ENCODE data around the gene BCKDHA.
A peak's percentile ranks its signal among the peaks of the same experiment; 100 is the strongest.

The BCKDHA gene

DNA sequence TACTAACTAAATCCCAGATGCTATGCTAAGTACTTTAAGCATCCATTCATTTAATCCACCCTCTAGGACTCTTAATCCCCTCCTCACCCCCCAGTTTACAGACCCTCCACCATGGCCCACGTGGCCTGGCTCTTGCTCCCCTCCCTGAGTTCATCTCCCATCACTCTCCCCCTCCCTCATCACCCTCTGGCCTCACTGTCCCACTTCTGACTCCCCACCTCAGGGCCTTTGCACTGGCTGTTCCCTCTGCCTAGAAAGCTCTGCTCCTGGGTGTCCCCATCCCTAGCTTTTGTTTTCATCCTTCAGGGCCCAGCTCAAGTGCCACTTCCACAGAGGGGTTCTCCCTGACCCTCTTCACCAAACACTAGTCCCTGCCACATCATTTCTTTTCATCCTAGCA, 37.9 kb upstream of the BCKDHA start:
- no peak overlapping the region for H3K4me3 ChIP-seq
- TF ChIP-seq, protein P1, sequence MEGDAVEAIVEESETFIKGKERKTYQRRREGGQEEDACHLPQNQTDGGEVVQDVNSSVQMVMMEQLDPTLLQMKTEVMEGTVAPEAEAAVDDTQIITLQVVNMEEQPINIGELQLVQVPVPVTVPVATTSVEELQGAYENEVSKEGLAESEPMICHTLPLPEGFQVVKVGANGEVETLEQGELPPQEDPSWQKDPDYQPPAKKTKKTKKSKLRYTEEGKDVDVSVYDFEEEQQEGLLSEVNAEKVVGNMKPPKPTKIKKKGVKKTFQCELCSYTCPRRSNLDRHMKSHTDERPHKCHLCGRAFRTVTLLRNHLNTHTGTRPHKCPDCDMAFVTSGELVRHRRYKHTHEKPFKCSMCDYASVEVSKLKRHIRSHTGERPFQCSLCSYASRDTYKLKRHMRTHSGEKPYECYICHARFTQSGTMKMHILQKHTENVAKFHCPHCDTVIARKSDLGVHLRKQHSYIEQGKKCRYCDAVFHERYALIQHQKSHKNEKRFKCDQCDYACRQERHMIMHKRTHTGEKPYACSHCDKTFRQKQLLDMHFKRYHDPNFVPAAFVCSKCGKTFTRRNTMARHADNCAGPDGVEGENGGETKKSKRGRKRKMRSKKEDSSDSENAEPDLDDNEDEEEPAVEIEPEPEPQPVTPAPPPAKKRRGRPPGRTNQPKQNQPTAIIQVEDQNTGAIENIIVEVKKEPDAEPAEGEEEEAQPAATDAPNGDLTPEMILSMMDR (IDR thresholded peaks at IDR 0.05) = no peak

DNA sequence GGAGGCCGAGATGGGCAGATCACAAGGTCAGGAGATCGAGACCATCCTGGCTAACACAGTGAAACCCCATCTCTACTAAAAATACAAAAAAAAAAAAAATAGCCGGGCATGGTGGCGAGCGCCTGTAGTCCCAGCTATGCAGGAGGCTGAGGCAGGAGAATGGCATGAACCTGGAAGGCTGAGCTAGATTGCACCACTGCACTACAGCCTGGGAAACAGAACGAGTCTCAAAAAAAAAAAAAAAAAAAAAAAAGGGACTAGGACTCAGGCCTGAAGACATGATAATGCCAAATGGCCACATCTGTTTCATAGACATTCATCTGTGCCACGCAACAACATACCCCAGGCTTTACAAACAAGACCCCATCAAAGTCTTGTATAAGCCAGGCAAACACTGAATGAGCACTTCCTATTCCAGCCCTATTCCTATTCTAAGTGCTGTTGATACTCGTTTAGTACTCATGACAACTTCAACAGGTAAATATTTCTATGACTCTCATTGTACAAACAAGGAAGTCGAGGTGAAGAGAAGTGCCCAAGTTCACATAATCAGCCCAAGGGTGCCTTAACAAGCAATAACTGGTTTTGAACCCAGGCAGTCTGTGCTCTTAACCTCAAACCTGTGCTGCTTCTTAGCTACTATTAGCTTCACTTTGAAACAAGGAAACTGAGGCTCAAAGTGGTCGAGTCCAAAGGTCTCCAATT, 35.3 kb upstream of the BCKDHA start:
- H3K27ac ChIP-seq = no peak overlapping the region
- TF ChIP-seq, protein P1 (IDR thresholded peaks at IDR 0.05) = no peak
- H3K4me3 ChIP-seq = no peak overlapping the region
- no peak for DNase-seq (ENCODE audit: low spot score)

More for the DNA sequence above, 37.9 kb upstream of the BCKDHA start:
- no peak overlapping the region for H3K27ac ChIP-seq
- DNase-seq (ENCODE audit: low spot score) = no peak

DNA sequence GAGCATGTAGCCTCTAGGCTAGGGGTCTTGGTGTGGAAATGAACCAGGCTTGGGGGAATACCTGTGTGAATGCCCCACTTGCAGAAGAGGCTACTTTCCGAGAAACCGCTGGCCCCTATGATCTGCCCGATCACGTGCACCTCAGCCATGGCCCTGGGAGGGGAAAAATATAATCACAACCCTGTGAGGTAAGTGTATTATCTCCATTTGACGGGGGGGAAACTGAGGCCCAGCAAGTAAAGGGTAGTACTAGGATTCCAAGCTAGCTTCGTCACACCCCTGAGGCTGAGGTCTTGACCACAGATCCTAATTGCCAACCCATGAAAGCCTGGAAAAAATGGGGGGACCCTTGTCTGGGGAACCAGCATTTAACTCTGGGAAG, 34.3 kb upstream of the BCKDHA start:
- Histone ChIP-seq H3K27ac (peak overlapping the region; percentile 98 to 99), H3K4me3 (peak overlapping the region; percentile 86)
- TF ChIP-seq, protein P1 (IDR thresholded peaks at IDR 0.05) = no peak
- no peak for DNase-seq (ENCODE audit: low spot score)

DNA sequence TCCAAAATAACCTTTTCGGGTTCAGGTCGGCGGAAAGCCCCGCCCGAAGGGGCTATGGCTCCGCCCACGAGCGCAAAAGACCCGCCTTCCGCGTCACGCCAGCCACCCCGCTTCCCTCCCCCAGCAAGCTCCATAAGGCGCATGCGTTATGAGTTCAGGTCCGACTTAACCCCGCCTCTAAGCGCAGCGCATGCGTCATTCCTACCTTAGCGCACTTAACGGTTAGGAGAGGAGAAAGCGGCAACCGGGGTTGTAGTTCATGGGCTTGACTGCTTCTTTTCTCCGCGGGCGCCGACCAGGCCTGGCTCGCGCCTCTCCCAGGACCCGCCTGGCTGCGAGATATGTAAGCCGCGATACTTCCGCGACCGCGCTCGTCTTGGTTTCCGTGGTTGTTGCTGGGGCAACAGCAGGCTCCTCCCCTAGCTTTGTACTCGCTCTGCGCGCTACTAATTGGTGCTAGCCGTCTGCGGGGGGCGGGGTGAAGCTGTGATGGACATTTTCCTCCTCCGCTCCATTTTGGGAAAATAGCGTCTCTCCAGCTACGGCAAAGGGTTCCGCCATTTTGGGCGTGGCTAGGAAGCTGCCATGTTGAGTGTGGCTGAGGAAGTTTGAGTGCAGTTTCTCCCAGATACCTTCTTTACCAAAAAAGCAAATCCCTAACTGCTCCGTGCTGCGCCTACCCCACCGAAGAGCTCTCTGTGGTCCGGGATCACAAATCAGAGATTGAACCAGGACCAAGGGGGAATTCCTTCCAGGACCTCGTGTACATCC, 33.7 kb upstream of the BCKDHA start, which contains the start of gene B9D2:
B9D2 (minus strand) TSS at position 397 of the 771 bp plus-strand sequence. CDS start 630 bp downstream, outside the sequence.
- TF ChIP-seq, protein P1 (IDR thresholded peaks at IDR 0.05) = no peak
- Histone ChIP-seq H3K4me3 (peak within 1 kb of the TSS; percentile 86), H3K27ac (peak within 1 kb of the TSS; percentile 98 to 99)
- DNase-seq (ENCODE audit: low spot score) = peak; percentile 98

DNA sequence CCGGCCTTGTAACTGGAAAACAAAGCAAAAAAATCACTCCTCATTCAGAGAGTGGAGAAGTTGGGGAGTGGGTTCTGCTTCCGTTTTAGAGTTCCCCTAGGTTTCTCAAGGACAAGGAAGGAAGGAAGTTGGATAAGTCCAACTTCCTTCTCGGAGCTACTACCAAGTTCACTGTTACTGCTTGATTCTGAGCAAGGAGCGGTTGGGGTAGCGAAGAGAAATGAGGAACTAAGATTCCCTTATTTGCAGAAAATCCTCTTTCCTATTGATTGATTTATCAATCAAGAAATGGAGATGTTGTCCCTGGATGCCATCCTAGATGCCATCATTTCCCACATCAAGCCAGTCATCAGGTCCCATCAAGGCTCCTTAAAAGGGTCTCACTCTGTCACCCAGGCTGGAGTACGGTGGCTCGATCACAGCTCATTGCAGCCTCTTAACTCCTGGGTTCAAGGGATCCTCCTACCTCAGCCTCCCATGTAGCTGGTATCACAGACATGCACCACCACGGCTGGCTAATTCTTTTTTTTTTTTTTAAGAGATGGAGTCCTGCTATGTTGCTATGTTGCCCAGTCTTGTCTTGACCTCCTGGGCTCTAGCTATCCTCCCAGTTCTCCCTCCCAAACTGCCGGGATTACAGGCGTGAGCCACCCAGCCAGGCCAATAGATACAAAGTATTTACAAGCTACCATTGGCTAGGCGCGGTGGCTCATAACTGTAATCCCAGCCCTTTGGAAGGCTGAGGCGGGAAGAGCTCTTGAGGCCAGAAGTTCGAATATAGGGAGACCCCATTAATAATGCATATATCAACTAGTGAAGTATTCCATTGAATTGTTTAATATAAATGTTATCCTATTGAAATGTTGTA, 32.9 kb upstream of the BCKDHA start:
- H3K27ac ChIP-seq = peak overlapping the region; percentile 98 to 99
- TF ChIP-seq, protein P1 (IDR thresholded peaks at IDR 0.05) = no peak
- H3K4me3 ChIP-seq = peak overlapping the region; percentile 86
- no peak for DNase-seq (ENCODE audit: low spot score)

DNA sequence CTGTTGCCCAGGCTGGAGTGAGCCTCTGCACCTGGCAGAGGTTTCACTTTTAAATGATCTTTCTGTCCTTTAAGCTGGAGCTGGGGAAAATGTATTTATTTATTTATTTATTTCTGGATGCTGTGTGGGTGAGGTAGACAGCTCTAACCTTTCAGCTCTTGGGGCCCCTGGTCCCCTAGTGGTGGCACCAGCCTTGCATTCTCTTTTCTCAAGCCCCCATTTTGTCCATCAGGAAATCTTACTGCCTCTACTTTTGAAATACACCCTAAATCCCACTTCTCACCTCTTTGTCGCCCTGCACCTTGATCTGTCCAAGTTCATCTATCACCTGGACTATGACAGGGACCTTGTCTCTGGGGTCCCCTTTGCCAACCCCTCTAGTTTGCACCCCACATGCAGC, 31.5 kb upstream of the BCKDHA start:
- Histone ChIP-seq H3K27ac (no peak overlapping the region), H3K4me3 (no peak overlapping the region)
- no peak for DNase-seq (ENCODE audit: low spot score)
- TF ChIP-seq, protein P1 (IDR thresholded peaks at IDR 0.05) = no peak

All from coronary artery (tissue), 2 donors.